VCaP (cell line): Measurements from ENCODE around the gene VAPA.

ENCODE experiments used
- H3K27ac ChIP-seq: fragments of 450-650 bp; 2 replicates; pipeline ENCODE4 v1.5.1; 2017
- TF ChIP-seq, protein P1 (sequence below): fragments of 450-650 bp; conservative IDR thresholded peaks from 2 replicates; pipeline ENCODE4 v1.5.1; 2017; ENCODE audit warnings: mild to moderate bottlenecking, moderate library complexity

The VAPA gene

DNA sequence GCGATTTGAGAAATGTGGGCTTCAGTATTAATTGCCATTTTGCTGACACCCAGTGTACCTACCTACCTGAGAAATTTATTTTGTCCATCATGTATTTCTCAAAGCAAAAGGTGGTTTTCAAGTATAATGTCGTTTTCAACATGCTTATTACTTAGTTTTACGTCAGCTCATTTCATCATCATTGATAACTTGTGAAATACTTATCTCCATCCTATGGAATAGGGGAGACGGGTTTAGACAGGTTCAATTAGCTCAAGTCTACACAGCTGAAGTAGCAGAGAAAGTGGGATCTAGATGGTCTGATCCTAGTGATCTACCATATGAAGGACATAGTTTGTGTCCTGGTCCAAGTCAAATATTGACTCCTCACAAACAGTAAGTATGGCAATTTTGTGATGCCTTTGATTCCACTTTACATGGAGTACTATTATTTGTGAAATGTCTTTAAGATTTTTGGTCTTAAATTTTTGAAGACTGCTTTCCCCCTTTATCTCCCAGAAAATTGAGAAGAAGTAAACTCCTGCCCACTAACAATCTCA is 45.1 kb downstream of the VAPA start:
- TF ChIP-seq, protein P1, sequence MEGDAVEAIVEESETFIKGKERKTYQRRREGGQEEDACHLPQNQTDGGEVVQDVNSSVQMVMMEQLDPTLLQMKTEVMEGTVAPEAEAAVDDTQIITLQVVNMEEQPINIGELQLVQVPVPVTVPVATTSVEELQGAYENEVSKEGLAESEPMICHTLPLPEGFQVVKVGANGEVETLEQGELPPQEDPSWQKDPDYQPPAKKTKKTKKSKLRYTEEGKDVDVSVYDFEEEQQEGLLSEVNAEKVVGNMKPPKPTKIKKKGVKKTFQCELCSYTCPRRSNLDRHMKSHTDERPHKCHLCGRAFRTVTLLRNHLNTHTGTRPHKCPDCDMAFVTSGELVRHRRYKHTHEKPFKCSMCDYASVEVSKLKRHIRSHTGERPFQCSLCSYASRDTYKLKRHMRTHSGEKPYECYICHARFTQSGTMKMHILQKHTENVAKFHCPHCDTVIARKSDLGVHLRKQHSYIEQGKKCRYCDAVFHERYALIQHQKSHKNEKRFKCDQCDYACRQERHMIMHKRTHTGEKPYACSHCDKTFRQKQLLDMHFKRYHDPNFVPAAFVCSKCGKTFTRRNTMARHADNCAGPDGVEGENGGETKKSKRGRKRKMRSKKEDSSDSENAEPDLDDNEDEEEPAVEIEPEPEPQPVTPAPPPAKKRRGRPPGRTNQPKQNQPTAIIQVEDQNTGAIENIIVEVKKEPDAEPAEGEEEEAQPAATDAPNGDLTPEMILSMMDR = no peak
- no peak overlapping the region for H3K27ac ChIP-seq

- no peak overlapping the region for H3K27ac ChIP-seq
- TF ChIP-seq, protein P1 = no peak
These were observed 45.7 kb downstream of the VAPA start for GRCh38 chr18:9959564-9959963.

GRCh38 chr18:9960258-9960904 is 46.6 kb downstream of the VAPA start:
- no peak overlapping the region for H3K27ac ChIP-seq
- TF ChIP-seq, protein P1 = no peak

DNA sequence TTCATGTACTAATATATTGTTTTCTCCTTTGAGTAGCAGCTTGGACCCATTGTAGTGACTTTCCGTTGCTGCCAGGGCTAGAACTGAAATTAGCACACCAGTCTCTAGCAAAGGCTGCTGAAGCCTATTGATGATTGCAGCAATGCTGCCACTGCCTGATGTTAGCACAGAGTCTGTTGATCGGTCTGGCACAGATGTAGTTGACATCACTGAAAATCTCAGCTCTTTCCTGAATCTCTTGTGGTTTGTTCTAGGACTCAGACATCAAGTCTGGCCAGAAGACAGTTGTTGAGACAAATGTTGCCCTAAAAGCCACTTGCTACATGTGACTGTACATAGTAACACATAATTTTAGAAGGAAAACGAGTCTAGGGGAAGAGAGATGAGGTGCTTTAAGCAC is 47.2 kb downstream of the VAPA start:
- TF ChIP-seq, protein P1 = no peak
- H3K27ac ChIP-seq = no peak overlapping the region

- H3K27ac ChIP-seq = no peak overlapping the region
- TF ChIP-seq, protein P1 = no peak
These were observed 52.2 kb downstream of the VAPA start for GRCh38 chr18:9965711-9966624.

GRCh38 chr18:9968081-9968848 is 54.4 kb downstream of the VAPA start:
- TF ChIP-seq, protein P1 = no peak
- H3K27ac ChIP-seq = no peak overlapping the region

DNA sequence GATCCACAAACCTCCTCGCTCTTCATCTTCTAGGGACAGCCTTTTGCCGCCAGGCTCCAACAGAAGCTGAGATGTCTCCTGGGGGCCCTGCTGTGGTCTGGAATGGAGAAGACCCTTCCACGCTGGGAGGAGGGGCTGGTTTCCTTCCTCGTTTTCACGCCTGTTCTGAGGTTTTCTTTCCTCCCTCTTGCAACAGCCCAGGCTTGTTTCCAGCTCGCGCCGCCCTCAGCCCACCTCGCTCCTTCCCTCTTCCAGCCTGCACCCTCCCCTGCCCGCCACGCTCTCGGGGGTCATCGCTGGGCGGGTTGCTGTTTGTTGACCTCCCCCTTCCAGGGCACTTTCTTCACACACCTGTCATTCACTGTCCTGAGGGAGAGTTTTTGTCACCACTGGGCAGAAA is 55.4 kb downstream of the VAPA start:
- TF ChIP-seq, protein P1 = no peak

More for the DNA sequence above, 55.4 kb downstream of the VAPA start:
- H3K27ac ChIP-seq = no peak overlapping the region
